Measurements from ENCODE around the gene EIF2S3. TPM values are rescaled to one million over a fixed set of nuclear protein-coding genes. Genes with fewer than 3 reads are reported as not detected.
A peak's percentile ranks its signal among the peaks of the same experiment; 100 is the strongest.

Gene EIF2S3
- total and polyA plus RNA-seq, 9 donors, result 121 to 384 (median 256) TPM

DNA sequence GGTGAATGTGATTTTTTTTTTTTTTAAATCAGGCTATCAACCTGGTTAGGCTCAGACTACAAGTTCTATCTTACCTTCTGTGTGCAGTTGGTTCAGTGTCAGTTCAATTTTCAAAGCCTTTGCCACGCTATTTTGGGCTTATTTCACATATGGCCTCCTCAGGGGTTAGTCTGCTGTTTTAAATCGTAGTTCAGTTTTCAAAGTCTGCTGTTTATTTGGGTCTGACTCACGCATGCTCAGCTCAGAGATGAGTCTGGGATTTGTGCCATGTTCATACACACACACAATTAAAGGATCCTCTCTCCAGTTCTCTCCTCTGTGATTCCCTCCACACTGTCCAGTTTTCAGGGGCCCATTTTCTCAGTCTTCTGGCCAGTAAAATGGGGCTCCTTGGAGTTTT lies 62.5 kb downstream of the EIF2S3 start:
- H3K9me3 ChIP-seq, result no peaks in the 10 kb centered on the region
- WGBS, 3 donors, result 4 to 8% (median 5%) methylated on average over 3 of the region's 3 CpGs
- TF ChIP-seq EP300 (IDR thresholded peaks at IDR 0.05), result no peak
- no peak for TF ChIP-seq CTCF (IDR thresholded peaks at IDR 0.05)
- H3K36me3 ChIP-seq, result no peaks in the 10 kb centered on the region
- H3K4me3 ChIP-seq, result no peak overlapping the region
- peak in 4 of 5 donors; percentile 28 to 38 (median 32) for DNase-seq
- no peaks in the 10 kb centered on the region for H3K27me3 ChIP-seq
- H3K27ac ChIP-seq, result no peak overlapping the region
- H3K4me1 ChIP-seq (ENCODE audit: insufficient read depth), result peaks cover 2% of the 10 kb centered on the region
- intact Hi-C loops (cut with DNase I), result no loop called here

GRCh38 chrX:24124244-24124799 lies 69.6 kb downstream of the EIF2S3 start:
- no peak for DNase-seq
- no peaks in the 10 kb centered on the region for H3K9me3 ChIP-seq
- H3K27me3 ChIP-seq, result no peaks in the 10 kb centered on the region
- TF ChIP-seq EP300 (IDR thresholded peaks at IDR 0.05) (no peak), POLR2A (IDR thresholded peaks at IDR 0.05) (no peak), CTCF (IDR thresholded peaks at IDR 0.05) (no peak)
- no peaks in the 10 kb centered on the region for H3K36me3 ChIP-seq
- intact Hi-C loops (cut with DNase I), result no loop called here
- H3K27ac ChIP-seq, result no peak overlapping the region
- 53 to 59% (median 55%) methylated on average over 4 of the region's 4 CpGs for WGBS, 3 donors
- no peak overlapping the region for H3K4me3 ChIP-seq
- H3K4me1 ChIP-seq (ENCODE audit: insufficient read depth), result no peaks in the 10 kb centered on the region

GRCh38 chrX:24125028-24125612 lies 70.4 kb downstream of the EIF2S3 start:
- H3K4me1 ChIP-seq (ENCODE audit: insufficient read depth), result no peaks in the 10 kb centered on the region
- intact Hi-C loops (cut with DNase I), result no loop called here
- H3K36me3 ChIP-seq, result no peaks in the 10 kb centered on the region
- no peak overlapping the region for H3K4me3 ChIP-seq
- no peak for DNase-seq
- H3K9me3 ChIP-seq, result no peaks in the 10 kb centered on the region
- 51 to 55% (median 54%) methylated on average over 8 of the region's 8 CpGs for WGBS, 3 donors
- TF ChIP-seq POLR2A (IDR thresholded peaks at IDR 0.05), result no peak
- no peak for TF ChIP-seq CTCF (IDR thresholded peaks at IDR 0.05)
- TF ChIP-seq EP300 (IDR thresholded peaks at IDR 0.05), result no peak
- no peaks in the 10 kb centered on the region for H3K27me3 ChIP-seq
- no peak overlapping the region for H3K27ac ChIP-seq

Other genes with a start within 250 kb of the EIF2S3 start
- 10 to 100 TPM in 6 of 7 donors, 1 to 10 TPM in 1; 6.0 to 35.3 (median 13.3) TPM for gene APOO, start 147.0 kb upstream of the EIF2S3 start, total RNA-seq
- 10 to 100 TPM in 1 of 2 donors, 1 to 10 TPM in 1; 8.8 to 39.5 TPM for gene APOO, start 147.0 kb upstream of the EIF2S3 start, polyA plus RNA-seq
- gene CXorf58, start 146.9 kb upstream of the EIF2S3 start, total RNA-seq, result under 1 TPM in 3 of 7 donors, not detected in 4; 0.10 to 0.72 (median 0.34) TPM
- gene CXorf58, start 146.9 kb upstream of the EIF2S3 start, polyA plus RNA-seq, result under 1 TPM in 1 of 2 donors, not detected in 1; 0.04 TPM
- gene KLHL15, start 27.8 kb upstream of the EIF2S3 start, total RNA-seq, result 10 to 100 TPM; 12.0 to 19.2 (median 14.6) TPM
- 1 to 10 TPM; 3.7 to 6.2 TPM for gene KLHL15, start 27.8 kb upstream of the EIF2S3 start, polyA plus RNA-seq
- gene ZFX, start 94.8 kb downstream of the EIF2S3 start, total RNA-seq, result 10 to 100 TPM; 34.5 to 87.8 (median 82.5) TPM
- 10 to 100 TPM; 16.1 to 20.5 TPM for gene ZFX, start 94.8 kb downstream of the EIF2S3 start, polyA plus RNA-seq

Measured in ovary (tissue), 9 donors.